GM06990 (cell line): ENCODE measurements around the gene HLA-DOA.
A peak's percentile ranks its signal among the peaks of the same experiment; 100 is the strongest.

ENCODE experiments used
- DNase-seq: peaks from one replicate; pipeline ENCODE4 v3.0.0-alpha.2; 2011; ENCODE audit not compliant: insufficient read length; ENCODE audit errors: extremely low read depth
- H3K27me3 ChIP-seq: replicated peaks from 2 replicates; pipeline ENCODE4 v1.6.0; 2011; ENCODE audit warnings: low read length; ENCODE audit not compliant: control insufficient read depth, insufficient read depth
- H3K36me3 ChIP-seq: 2 replicates; pipeline ENCODE4 v1.5.1; 2011; ENCODE audit warnings: low read length; ENCODE audit not compliant: control insufficient read depth, insufficient read depth
- H3K4me3 ChIP-seq: replicated peaks from 2 replicates; pipeline ENCODE4 v1.5.1; 2011; ENCODE audit warnings: low read depth, mild to moderate bottlenecking, control low read depth, low read length
- CTCF ChIP-seq: IDR thresholded peaks from 2 replicates; pipeline ENCODE4 v1.5.1; 2011; ENCODE audit warnings: low read length, control low read depth, mild to moderate bottlenecking, inconsistent platforms; ENCODE audit not compliant: insufficient read depth, poor library complexity, severe bottlenecking

HLA-DOA gene

GRCh38 chr6:32960563-32960962 lies 48.8 kb downstream of the HLA-DOA start:
- H3K4me3 ChIP-seq: no peak overlapping the region
- TF ChIP-seq CTCF: no peak
- H3K36me3 ChIP-seq: no peaks in the 10 kb centered on the region
- H3K27me3 ChIP-seq: no peaks in the 10 kb centered on the region
- no peak for DNase-seq

GRCh38 chr6:32956176-32956575 lies 53.2 kb downstream of the HLA-DOA start:
- no peak overlapping the region for H3K4me3 ChIP-seq
- no peak for DNase-seq
- H3K27me3 ChIP-seq: no peaks in the 10 kb centered on the region
- H3K36me3 ChIP-seq: no peaks in the 10 kb centered on the region; the same call in 1 of the 2 replicates
- no peak for TF ChIP-seq CTCF

- DNase-seq: no peak
These were observed 54.2 kb downstream of the HLA-DOA start for GRCh38 chr6:32954986-32955802.

GRCh38 chr6:32954267-32954666 lies 55.1 kb downstream of the HLA-DOA start:
- H3K27me3 ChIP-seq: no peaks in the 10 kb centered on the region
- H3K36me3 ChIP-seq: peaks cover 8% of the 10 kb centered on the region
- DNase-seq: no peak
- no peak overlapping the region for H3K4me3 ChIP-seq
- no peak for TF ChIP-seq CTCF

More at GRCh38 chr6:32954986-32955802, 54.2 kb downstream of the HLA-DOA start:
- peaks cover 3% of the 10 kb centered on the region for H3K36me3 ChIP-seq
- peak; percentile 70 for TF ChIP-seq CTCF
- H3K4me3 ChIP-seq: no peak overlapping the region
- H3K27me3 ChIP-seq: no peaks in the 10 kb centered on the region
